Measurements from ENCODE around the gene EEFSEC.

- no peak for TF ChIP-seq POLR2A (IDR thresholded peaks at IDR 0.05)
- no peak for TF ChIP-seq CTCF (IDR thresholded peaks at IDR 0.05)
These were observed 7.4 kb downstream of the EEFSEC start for GRCh38 chr3:128160661-128161060.
